NB4 (cell line): Measurements from ENCODE around the gene TMCC1.
"Not testable (repeated sequence)": the region's sequence is repeated elsewhere in the genome, so short reads cannot be mapped to it uniquely, and the experiment has no call there.

ENCODE experiments used
- DNase-seq: peaks from one replicate; pipeline ENCODE4 v3.0.0; 2010; ENCODE audit warnings: low read depth
- H3K4me3 ChIP-seq: one replicate; pipeline ENCODE4 v1.5.1; 2011; ENCODE audit warnings: mild to moderate bottlenecking, low read depth, low read length, moderate library complexity
- MYC ChIP-seq: IDR thresholded peaks from 2 replicates; pipeline ENCODE4 v1.6.1; 2011; ENCODE audit warnings: low read depth, low read length
- POLR2A ChIP-seq: IDR thresholded peaks from 2 replicates; pipeline ENCODE4 v1.6.1; 2011; ENCODE audit warnings: mild to moderate bottlenecking; ENCODE audit not compliant: insufficient read length; ENCODE audit errors: extremely low read depth
- TF ChIP-seq, protein P1 (sequence below): IDR thresholded peaks from one replicate; pipeline ENCODE4 v1.5.1; 2012; ENCODE audit warnings: low read depth, low read length
- TF ChIP-seq, protein P2 (sequence below): IDR thresholded peaks from 2 replicates; pipeline ENCODE4 v1.6.1; 2011; ENCODE audit warnings: low read depth, low read length

Gene TMCC1

DNA sequence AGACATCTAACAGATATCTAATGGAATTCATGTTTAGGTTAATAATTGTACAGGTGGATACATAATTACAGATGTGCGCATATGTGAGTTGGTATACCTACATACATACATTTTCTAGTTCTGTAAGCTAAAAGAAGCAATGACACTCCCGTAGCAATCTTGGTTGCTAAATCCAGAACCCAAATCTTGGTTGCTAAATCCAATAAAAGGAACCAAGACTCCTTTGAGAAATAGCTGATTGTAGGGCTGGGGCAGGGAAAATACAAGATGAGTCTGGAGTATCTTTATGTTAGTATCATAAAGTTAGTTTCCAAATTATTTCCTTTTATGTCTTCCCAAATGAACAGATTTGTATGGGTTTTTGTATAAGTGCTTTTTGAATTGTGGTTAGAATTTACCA lies 135.2 kb downstream of the TMCC1 start:
- no peak for TF ChIP-seq POLR2A
- DNase-seq, result no peak
- H3K4me3 ChIP-seq, result no peak overlapping the region

DNA sequence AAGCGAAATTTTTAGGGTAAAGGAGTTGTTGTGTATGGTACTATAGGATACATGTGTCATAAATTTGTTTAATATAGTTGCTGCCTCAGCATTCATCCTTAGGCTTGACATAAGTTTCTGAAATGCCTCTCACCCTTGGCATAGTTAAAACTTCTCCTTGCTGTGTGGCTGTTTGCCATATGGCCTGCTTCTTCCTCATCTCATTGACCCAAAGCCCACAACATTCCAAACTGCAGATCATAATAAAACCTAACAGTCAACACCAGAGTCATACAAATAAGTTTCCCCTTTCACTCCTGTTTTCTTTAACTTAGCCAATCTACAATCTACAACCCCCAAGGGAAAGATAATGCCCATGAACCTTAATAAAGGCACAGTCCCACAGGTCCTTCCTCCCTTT lies 136.6 kb downstream of the TMCC1 start:
- DNase-seq, result no peak
- TF ChIP-seq, protein P1, sequence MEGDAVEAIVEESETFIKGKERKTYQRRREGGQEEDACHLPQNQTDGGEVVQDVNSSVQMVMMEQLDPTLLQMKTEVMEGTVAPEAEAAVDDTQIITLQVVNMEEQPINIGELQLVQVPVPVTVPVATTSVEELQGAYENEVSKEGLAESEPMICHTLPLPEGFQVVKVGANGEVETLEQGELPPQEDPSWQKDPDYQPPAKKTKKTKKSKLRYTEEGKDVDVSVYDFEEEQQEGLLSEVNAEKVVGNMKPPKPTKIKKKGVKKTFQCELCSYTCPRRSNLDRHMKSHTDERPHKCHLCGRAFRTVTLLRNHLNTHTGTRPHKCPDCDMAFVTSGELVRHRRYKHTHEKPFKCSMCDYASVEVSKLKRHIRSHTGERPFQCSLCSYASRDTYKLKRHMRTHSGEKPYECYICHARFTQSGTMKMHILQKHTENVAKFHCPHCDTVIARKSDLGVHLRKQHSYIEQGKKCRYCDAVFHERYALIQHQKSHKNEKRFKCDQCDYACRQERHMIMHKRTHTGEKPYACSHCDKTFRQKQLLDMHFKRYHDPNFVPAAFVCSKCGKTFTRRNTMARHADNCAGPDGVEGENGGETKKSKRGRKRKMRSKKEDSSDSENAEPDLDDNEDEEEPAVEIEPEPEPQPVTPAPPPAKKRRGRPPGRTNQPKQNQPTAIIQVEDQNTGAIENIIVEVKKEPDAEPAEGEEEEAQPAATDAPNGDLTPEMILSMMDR, result no peak
- no peak for TF ChIP-seq MYC
- TF ChIP-seq POLR2A, result no peak
- TF ChIP-seq, protein P2, sequence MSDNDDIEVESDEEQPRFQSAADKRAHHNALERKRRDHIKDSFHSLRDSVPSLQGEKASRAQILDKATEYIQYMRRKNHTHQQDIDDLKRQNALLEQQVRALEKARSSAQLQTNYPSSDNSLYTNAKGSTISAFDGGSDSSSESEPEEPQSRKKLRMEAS, result no peak
- H3K4me3 ChIP-seq, result no peak overlapping the region

DNA sequence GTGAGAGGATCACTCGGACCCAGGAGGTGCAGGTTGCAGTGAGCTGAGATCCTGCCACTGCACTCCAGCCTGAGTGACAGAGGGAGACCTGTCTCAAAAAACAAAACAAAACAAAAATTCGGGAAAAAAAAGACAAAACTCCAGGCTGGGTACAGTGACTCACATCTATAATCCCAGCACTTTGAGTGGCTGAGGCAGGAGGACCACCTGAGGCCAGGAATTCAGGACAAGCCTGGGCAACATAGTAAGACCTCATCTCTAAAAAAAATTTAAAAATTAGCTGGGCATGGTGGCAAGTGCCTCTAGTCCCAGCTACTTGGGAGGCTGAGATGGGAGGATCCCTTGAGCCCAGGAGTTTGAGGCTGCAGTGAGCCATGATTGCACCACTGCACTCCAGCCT lies 142.4 kb downstream of the TMCC1 start:
- DNase-seq, result not testable (repeated sequence)

DNA sequence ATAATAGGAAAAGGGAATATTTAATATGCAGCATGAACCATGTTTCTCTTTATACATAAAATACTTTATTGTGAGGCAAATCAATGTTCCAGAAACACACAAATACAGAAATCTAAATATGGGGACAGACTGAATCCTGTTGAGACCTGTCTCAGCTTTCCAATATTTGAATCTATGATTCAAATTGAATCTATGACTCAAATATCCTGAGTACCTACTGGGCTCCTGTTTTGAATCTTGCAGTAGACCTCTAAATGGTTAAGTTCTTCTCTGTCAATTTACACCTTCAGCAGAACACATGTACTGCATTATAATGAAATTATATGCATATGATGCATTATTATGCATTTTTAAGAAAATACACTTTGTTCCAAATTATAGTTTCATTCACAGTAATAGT lies 143.8 kb downstream of the TMCC1 start:
- no peak for DNase-seq
- no peak for TF ChIP-seq MYC
- no peak overlapping the region for H3K4me3 ChIP-seq

More for the DNA sequence above, 142.4 kb downstream of the TMCC1 start:
- H3K4me3 ChIP-seq, result not testable (repeated sequence)

DNA sequence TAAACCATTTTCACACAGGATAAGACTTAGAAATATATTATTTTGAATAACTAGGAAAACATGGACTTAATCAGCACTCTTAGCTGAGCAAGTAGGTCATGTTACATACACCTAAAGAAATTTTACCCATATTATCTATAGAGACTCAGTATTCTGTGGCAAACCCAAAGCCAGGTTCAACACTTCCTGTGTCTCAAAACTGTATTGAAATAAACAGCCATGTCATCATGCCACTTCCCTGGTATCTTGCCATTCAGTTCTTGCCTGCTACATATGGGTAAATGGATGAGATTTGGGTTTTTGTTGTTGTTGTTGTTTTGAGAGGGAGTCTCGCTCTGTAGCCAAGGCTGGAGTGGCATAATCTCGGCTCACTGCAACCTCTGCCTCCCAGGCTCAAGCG lies 145.5 kb downstream of the TMCC1 start:
- no peak for DNase-seq
- TF ChIP-seq POLR2A, result no peak
- TF ChIP-seq, protein P2, result no peak
- no peak for TF ChIP-seq MYC
- TF ChIP-seq, protein P1, result no peak
- no peak overlapping the region for H3K4me3 ChIP-seq

DNA sequence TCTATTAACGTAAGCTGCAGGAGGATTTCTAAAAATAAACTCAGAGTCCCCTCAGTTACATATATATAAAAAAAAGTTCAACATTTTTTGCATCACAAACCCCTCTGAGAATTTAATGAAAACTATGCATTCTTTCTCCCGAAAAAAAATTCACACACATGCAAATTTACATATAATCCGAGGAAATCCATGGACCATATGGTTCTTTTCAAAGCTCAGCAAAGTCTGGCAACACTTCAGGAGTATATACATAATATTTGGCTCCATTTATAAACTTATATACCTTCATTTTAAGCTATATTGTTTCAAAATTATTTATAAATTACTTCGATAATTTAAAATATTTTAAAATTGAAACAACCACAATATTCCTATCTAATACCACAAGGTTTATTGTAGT lies 146.4 kb downstream of the TMCC1 start:
- DNase-seq, result no peak
- H3K4me3 ChIP-seq, result no peak overlapping the region

DNA sequence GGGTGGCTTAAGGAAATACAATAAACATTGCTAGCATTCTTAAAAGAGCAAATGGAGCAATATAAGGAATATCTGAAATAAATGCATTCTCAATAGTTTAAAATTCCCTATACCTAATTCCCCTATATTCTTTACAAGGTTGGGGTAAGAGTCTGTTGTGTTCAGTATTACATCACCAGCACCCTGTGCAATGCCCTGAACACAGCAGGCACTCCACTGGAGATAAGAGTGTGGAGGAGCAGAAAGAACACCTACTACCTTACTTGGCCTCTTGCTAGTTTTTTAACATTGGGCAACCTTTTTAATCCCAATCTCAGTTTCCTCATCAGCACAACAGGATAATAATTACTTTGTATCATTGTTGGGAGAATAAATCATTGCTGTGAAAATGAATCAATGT lies 146.9 kb downstream of the TMCC1 start:
- no peak for TF ChIP-seq POLR2A
- no peak for DNase-seq
- H3K4me3 ChIP-seq, result no peak overlapping the region

More for the DNA sequence above, 146.4 kb downstream of the TMCC1 start:
- TF ChIP-seq, protein P2, result no peak
- TF ChIP-seq, protein P1, result no peak
- TF ChIP-seq POLR2A, result no peak
- TF ChIP-seq MYC, result no peak

DNA sequence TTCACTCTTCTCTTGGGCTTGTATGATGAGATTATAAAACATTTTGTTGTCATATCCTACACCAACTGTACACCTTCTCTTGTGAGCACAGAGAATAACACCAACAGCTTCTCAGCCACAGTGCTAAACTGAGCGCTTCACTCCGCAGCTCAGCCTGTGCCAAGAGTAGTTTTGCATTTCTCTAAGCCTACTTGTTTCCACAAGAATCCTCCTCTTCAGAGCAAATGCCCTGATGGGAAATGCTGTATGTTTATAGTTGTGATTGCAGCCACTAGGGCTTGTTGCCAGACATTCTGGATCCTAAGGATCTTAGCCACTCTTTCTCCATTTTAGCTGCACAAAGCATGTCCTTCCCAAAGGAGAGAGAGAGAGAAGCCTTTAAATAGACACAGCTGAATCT lies 148.3 kb downstream of the TMCC1 start:
- DNase-seq, result no peak
- H3K4me3 ChIP-seq, result no peak overlapping the region
- TF ChIP-seq MYC (no peak), POLR2A (no peak)
- TF ChIP-seq, protein P2, result no peak
- TF ChIP-seq, protein P1, result no peak
